NCI-H69 (cell line): ENCODE measurements around the gene PRKCH.

Experiments
- DNase-seq: peaks from one replicate; lab custom pipeline; 2025; lab: John Stamatoyannopoulos, UW

Gene PRKCH

GRCh38 chr14:61321385-61322010 lies at the start of gene PRKCH:
PRKCH (plus strand) TSS chr14:61321579; CDS start chr14:61322102, 523 bp downstream.
- peak; percentile 87 for DNase-seq

- DNase-seq: no peak
These were observed 44.1 kb upstream of the PRKCH start for GRCh38 chr14:61277232-61277631.

- no peak for DNase-seq
These were observed 43.6 kb upstream of the PRKCH start for GRCh38 chr14:61277784-61278183.

- no peak for DNase-seq
These were observed 42.3 kb upstream of the PRKCH start for GRCh38 chr14:61279082-61279481.

GRCh38 chr14:61280092-61280525 lies 41.3 kb upstream of the PRKCH start:
- peak; percentile 75 for DNase-seq

GRCh38 chr14:61280526-61281185 lies 40.7 kb upstream of the PRKCH start:
- DNase-seq: peak; percentile 80

GRCh38 chr14:61281186-61281947 lies 40.0 kb upstream of the PRKCH start, which contains the start of gene TMEM30B:
TMEM30B (minus strand) TSS chr14:61281338; CDS start chr14:61281147, 191 bp downstream.
- peak; percentile 89 for DNase-seq

- DNase-seq: peak; percentile 48
These were observed 39.5 kb upstream of the PRKCH start for GRCh38 chr14:61281948-61282275.

GRCh38 chr14:61282746-61283145 lies 38.6 kb upstream of the PRKCH start:
- DNase-seq: no peak

GRCh38 chr14:61284001-61284400 lies 37.4 kb upstream of the PRKCH start:
- peak; percentile 42 for DNase-seq

- DNase-seq: no peak
These were observed 36.0 kb upstream of the PRKCH start for GRCh38 chr14:61285364-61285763.

GRCh38 chr14:61287196-61287595 lies 34.2 kb upstream of the PRKCH start:
- no peak for DNase-seq

GRCh38 chr14:61288228-61288627 lies 33.2 kb upstream of the PRKCH start:
- DNase-seq: no peak

- DNase-seq: no peak
These were observed 32.7 kb upstream of the PRKCH start for GRCh38 chr14:61288720-61289119.

- peak; percentile 37 for DNase-seq
These were observed 30.7 kb upstream of the PRKCH start for GRCh38 chr14:61290701-61291100.

GRCh38 chr14:61296151-61296550 lies 25.2 kb upstream of the PRKCH start:
- peak; percentile 31 for DNase-seq

GRCh38 chr14:61296719-61297502 lies 24.5 kb upstream of the PRKCH start:
- DNase-seq: peak; percentile 72

GRCh38 chr14:61297581-61297980 lies 23.8 kb upstream of the PRKCH start:
- no peak for DNase-seq

- peak; percentile 20 for DNase-seq
These were observed 22.6 kb upstream of the PRKCH start for GRCh38 chr14:61298824-61299223.

GRCh38 chr14:61300209-61300608 lies 21.2 kb upstream of the PRKCH start:
- no peak for DNase-seq

GRCh38 chr14:61300754-61301153 lies 20.6 kb upstream of the PRKCH start:
- DNase-seq: peak; percentile 34

- DNase-seq: no peak
These were observed 16.7 kb upstream of the PRKCH start for GRCh38 chr14:61304688-61305087.
